Left lung (tissue), 10 donors: ENCODE measurements around the gene ITPRIPL2. TPM values are rescaled to one million over a fixed set of nuclear protein-coding genes. Genes with fewer than 3 reads are reported as not detected.

Source experiments
- ATAC-seq: fragments of 200-7000 bp; cut with Tn5 transposase; one replicate; pipeline ENCODE4 v1.9.1; 2020; ENCODE audit warnings: moderate library complexity
- DNase-seq, 4 donors: peaks; one replicate each; pipeline ENCODE4 v3.0.0-alpha.2; 2013 to 2020
- H3K27ac ChIP-seq, 2 donors: fragments of 200-600 bp; sonication (generic) in 1 of 2; one replicate each; pipeline versions ENCODE4 v1.5.0 to v1.8.0; 2020 to 2021
- H3K27me3 ChIP-seq, 2 donors: fragments of 200-600 bp; sonication (generic) in 1 of 2; one replicate each; pipeline versions ENCODE4 v1.5.0 to v1.8.0; 2020 to 2021
- H3K36me3 ChIP-seq, 2 donors: fragments of 200-600 bp; sonication (generic) in 1 of 2; one replicate each; pipeline versions ENCODE4 v1.5.0 to v1.8.0; 2020 to 2021
- H3K4me1 ChIP-seq, 2 donors: fragments of 200-600 bp; one replicate each; pipeline ENCODE4 v1.8.0; 2021
- H3K4me3 ChIP-seq, 2 donors: fragments of 200-600 bp; sonication (generic) in 1 of 2; one replicate each; pipeline versions ENCODE4 v1.5.0 to v1.8.0; 2020 to 2021; ENCODE audit warnings: mild to moderate bottlenecking in 1 of 2
- H3K9me3 ChIP-seq, 2 donors: fragments of 200-600 bp; sonication (generic) in 1 of 2; one replicate each; pipeline versions ENCODE4 v1.5.0 to v1.8.0; 2020 to 2021
- intact Hi-C, 2 donors: fragments of 100-400 bp; cut with DNase I; formaldehyde crosslinking; loops; one replicate each; pipeline versions ENCODE4 v1.11.2 to v1.14.2; 2022
- polyA plus RNA-seq, 6 donors: library from polyadenylated mRNA; unstranded; fragments of 120-200 nt; gene quantifications; one replicate each; pipeline ENCODE4 v1.2.1, GENCODE V29; 2013; ENCODE audit not compliant: insufficient read length in 6 of 6
- total RNA-seq, 2 donors: library from RNA; stranded (reverse); fragmentation: NEBNext Ultra II Directional; extraction: Animal tissue kit (Norgen Biotek cat#: 25700); gene quantifications; one replicate each; pipeline ENCODE4 v1.2.1, GENCODE V29; 2021
- TF ChIP-seq, protein P1 (sequence below), 2 donors: fragments of 200-600 bp; sonication (generic) in 1 of 2; IDR thresholded peaks; one replicate each; pipeline versions ENCODE4 v1.5.0 to v1.8.0; 2021; ENCODE audit warnings: antibody characterized with exemption in 2 of 2
- donor health status: DM: no; HTN: yes; CAD: no.
- donor health status: DM: no; HTN: no; CAD: no.

The ITPRIPL2 gene
- total and polyA plus RNA-seq, 8 donors, result 24.6 to 82.7 (median 32.4) TPM

- peaks cover 0 to 31% of the 10 kb centered on the region in 2 donors for H3K27me3 ChIP-seq
- TF ChIP-seq, protein P1, sequence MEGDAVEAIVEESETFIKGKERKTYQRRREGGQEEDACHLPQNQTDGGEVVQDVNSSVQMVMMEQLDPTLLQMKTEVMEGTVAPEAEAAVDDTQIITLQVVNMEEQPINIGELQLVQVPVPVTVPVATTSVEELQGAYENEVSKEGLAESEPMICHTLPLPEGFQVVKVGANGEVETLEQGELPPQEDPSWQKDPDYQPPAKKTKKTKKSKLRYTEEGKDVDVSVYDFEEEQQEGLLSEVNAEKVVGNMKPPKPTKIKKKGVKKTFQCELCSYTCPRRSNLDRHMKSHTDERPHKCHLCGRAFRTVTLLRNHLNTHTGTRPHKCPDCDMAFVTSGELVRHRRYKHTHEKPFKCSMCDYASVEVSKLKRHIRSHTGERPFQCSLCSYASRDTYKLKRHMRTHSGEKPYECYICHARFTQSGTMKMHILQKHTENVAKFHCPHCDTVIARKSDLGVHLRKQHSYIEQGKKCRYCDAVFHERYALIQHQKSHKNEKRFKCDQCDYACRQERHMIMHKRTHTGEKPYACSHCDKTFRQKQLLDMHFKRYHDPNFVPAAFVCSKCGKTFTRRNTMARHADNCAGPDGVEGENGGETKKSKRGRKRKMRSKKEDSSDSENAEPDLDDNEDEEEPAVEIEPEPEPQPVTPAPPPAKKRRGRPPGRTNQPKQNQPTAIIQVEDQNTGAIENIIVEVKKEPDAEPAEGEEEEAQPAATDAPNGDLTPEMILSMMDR (IDR thresholded peaks at IDR 0.05), result no peak
- H3K27ac ChIP-seq, result no peak overlapping the region
- peaks cover 0 to 24% of the 10 kb centered on the region in 2 donors for H3K4me1 ChIP-seq
- intact Hi-C loops, result loop anchor here in 1 of 2 donors (10.0 kb wide), 1 partner anchor 82 kb away; no protein-coding TSS in a partner anchor
- ATAC-seq (peak; percentile 65), DNase-seq (peak in 1 of 4 donors; percentile 66)
- no peak overlapping the region for H3K4me3 ChIP-seq
- peaks cover 0 to 4% of the 10 kb centered on the region in 2 donors for H3K9me3 ChIP-seq
- H3K36me3 ChIP-seq, result no peaks in the 10 kb centered on the region
These were observed 52.7 kb downstream of the ITPRIPL2 start for GRCh38 chr16:19166500-19166899.

- intact Hi-C loops, result loop anchor here in 1 of 2 donors (10.0 kb wide), 1 partner anchor 83 kb away; no protein-coding TSS in a partner anchor
These were observed 54.1 kb downstream of the ITPRIPL2 start, which contains the start of gene SYT17 for GRCh38 chr16:19167710-19168370. TSS of gene SYT17 (plus strand) at chr16:19168240. CDS start at chr16:19168647, 407 bp downstream.

GRCh38 chr16:19168371-19169081 is 54.8 kb downstream of the ITPRIPL2 start:
- TF ChIP-seq, protein P1 (IDR thresholded peaks at IDR 0.05), result no peak
- intact Hi-C loops, result loop anchor here in 1 of 2 donors (10.0 kb wide), 1 partner anchor 84 kb away; no protein-coding TSS in a partner anchor
- Histone ChIP-seq H3K27me3 (peaks cover 0 to 31% of the 10 kb centered on the region in 2 donors), H3K4me1 (peaks cover 0 to 24% of the 10 kb centered on the region in 2 donors), H3K27ac (peak overlapping the region; percentile 17 to 75), H3K9me3 (no peaks in the 10 kb centered on the region), H3K36me3 (no peaks in the 10 kb centered on the region), H3K4me3 (peak overlapping the region; percentile 61 to 71)
- DNase-seq (peak; percentile 34 to 85 (median 51)), ATAC-seq (peak; percentile 70)

More at GRCh38 chr16:19167710-19168370, 54.1 kb downstream of the ITPRIPL2 start, which contains the start of gene SYT17:
- Histone ChIP-seq H3K36me3 (no peaks in the 10 kb centered on the region), H3K4me3 (peak within 1 kb of the TSS; percentile 61 to 71), H3K27me3 (peaks cover 0 to 31% of the 10 kb centered on the region in 2 donors), H3K27ac (peak within 1 kb of the TSS; percentile 17 to 75), H3K4me1 (peaks cover 0 to 24% of the 10 kb centered on the region in 2 donors), H3K9me3 (peaks cover 0 to 4% of the 10 kb centered on the region in 2 donors)
- ATAC-seq (peak; percentile 92), DNase-seq (peak; percentile 62 to 94 (median 80))
- TF ChIP-seq, protein P1 (IDR thresholded peaks at IDR 0.05), result peak; percentile 88 to 89

GRCh38 chr16:19169082-19169639 is 55.4 kb downstream of the ITPRIPL2 start:
- peak overlapping the region in 1 of 2 donors; percentile 75 for H3K27ac ChIP-seq
- no peaks in the 10 kb centered on the region for H3K9me3 ChIP-seq
- peak overlapping the region; percentile 61 to 71 for H3K4me3 ChIP-seq
- no peak for ATAC-seq
- TF ChIP-seq, protein P1 (IDR thresholded peaks at IDR 0.05), result no peak
- intact Hi-C loops, result loop anchor here in 1 of 2 donors (10.0 kb wide), 1 partner anchor 84 kb away; no protein-coding TSS in a partner anchor
- H3K27me3 ChIP-seq, result peaks cover 0 to 31% of the 10 kb centered on the region in 2 donors
- H3K4me1 ChIP-seq, result peaks cover 0 to 24% of the 10 kb centered on the region in 2 donors
- DNase-seq, result no peak
- H3K36me3 ChIP-seq, result no peaks in the 10 kb centered on the region
